HG02678 (cell line): ENCODE measurements around the gene METTL17.
"Not testable (repeated sequence)": the region's sequence is repeated elsewhere in the genome, so short reads cannot be mapped to it uniquely, and the experiment has no call there.

Experiments used
- ATAC-seq: cut with Tn5 transposase; IDR thresholded peaks from one replicate; pipeline ENCODE4 v1.9.1; 2021; ENCODE audit warnings: mild to moderate bottlenecking, moderate library complexity; ENCODE audit not compliant: unreplicated experiment

METTL17 gene

GRCh38 chr14:21023817-21024584 lies 34.2 kb downstream of the METTL17 start:
- ATAC-seq: no peak

- no peak for ATAC-seq
These were observed 35.0 kb downstream of the METTL17 start, which contains the start of gene NDRG2 for GRCh38 chr14:21024585-21025370. NDRG2 (minus strand) TSS chr14:21025061; CDS start chr14:21023315, 1,746 bp downstream.

- ATAC-seq: no peak
These were observed 35.8 kb downstream of the METTL17 start for GRCh38 chr14:21025371-21026273.

GRCh38 chr14:21026274-21026987 lies 36.7 kb downstream of the METTL17 start:
- ATAC-seq: no peak

GRCh38 chr14:21026988-21027315 lies 37.2 kb downstream of the METTL17 start:
- no peak for ATAC-seq

GRCh38 chr14:21029917-21030316 lies 40.1 kb downstream of the METTL17 start, which contains the start of gene TPPP2:
TPPP2 (plus strand) TSS chr14:21030217; CDS start chr14:21030582, 365 bp downstream.
- ATAC-seq: no peak

- no peak for ATAC-seq
These were observed 40.8 kb downstream of the METTL17 start for GRCh38 chr14:21030531-21030930.

- no peak for ATAC-seq
These were observed 42.7 kb downstream of the METTL17 start for GRCh38 chr14:21032326-21033132.

- ATAC-seq: no peak
These were observed 43.4 kb downstream of the METTL17 start for GRCh38 chr14:21033133-21033698.

DNA sequence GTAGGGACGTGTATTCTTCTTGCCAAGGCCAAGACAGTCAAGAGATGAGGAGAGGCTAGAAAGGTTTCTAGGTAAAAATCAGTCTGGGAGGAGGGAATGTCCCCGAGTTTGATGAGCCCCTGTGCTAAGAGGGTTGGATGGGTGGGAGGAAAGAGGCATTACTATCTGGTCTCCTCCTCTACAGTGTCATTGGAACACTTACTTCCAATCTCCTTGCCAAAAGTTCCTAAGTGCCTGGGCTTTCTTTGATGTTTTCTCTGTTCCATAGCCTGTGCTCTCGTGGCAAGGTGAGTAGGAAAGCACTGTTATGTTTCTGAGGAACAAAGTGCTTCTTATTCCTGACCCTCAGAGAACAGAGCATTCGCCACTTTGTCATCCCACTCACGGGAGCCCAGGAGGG lies 44.9 kb downstream of the METTL17 start, which contains the start of gene RNASE13:
Gene RNASE13 (minus strand): TSS at position 101 of the 400 bp plus-strand sequence. CDS start 519 bp downstream, outside the sequence.
- no peak for ATAC-seq

DNA sequence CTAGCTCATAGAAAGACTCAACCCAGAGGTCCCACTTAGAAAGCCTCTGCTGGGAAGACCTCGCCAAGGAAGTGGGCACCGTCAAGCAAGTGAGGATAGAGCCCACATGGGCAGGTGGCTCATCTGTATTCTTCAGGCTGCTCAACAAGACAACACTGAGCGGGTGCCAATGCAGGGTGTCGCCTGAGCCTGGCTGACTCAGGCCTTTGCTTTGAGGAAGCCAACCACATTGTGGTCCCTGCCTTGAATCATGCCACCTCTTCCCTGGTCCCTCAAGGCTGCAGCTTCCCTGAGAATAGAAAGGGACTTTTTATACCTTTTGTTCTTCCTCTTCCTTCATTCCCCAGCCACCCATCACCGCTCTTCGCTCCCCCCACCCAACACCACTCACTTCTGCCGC lies 47.0 kb downstream of the METTL17 start:
- ATAC-seq: no peak

DNA sequence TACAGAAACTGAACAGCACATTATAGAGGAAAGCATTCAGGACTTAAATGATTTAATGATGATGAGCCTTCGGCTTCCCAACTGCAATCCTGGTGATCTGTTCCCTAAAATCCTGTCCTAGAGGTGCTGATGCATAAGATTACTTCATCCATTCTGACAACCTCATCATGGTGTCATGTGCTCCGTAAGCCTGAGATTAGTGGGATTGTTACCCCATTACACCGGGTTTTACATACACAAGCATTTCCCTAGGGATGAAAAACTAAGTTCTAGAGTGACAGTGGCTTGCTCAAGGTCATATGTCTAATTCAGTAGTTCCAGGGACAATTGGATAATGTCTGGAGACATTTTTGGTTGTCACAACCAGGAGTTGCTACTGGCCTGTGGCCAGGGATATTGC lies 47.4 kb downstream of the METTL17 start:
- ATAC-seq: no peak

DNA sequence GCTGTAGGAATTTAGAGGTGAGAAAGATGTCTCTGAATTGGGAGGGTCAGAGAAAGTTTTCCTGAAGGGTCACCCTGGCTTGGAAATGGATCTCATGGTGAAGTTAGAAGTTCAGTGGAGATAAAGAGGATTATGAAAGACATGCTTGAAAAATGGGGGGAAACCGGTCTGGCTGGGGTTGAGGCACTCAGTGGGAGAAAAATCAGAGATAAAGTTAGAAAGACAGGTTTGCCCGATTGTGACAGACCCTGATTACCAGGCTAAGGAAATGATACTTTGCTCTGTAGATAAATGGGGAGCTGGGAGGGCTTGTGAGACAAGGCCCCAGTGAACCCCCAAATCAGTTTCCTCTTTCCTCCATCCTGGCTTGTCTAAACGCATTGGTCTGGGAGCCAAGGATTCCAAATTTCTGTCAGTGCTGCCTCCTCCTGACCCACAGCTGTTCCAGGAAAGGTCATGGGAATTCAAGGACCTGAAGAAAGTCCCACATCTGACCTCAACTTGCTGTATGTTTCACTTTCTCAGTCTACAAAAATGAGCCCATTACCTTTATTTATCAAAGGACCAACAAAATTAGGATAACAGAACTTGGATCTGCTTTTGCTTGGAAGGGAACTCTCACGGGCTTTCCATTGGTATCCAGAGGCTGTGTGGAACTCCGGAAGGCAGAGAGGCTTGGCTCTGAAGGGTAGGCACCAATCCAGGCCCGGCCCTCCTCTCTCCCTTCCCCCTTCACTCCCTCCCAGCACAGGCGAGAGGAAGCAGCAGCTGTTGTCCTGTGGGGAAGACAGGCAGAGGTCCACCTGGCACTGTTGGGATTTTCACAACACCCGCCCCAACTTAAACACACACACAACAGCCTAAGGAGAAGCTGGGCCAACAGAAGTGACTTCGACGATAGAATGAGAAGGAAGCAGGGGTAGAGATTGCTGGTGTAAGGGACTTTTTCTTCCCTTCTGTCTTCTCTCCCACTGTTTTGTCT lies 49.0 kb downstream of the METTL17 start:
- no peak for ATAC-seq

DNA sequence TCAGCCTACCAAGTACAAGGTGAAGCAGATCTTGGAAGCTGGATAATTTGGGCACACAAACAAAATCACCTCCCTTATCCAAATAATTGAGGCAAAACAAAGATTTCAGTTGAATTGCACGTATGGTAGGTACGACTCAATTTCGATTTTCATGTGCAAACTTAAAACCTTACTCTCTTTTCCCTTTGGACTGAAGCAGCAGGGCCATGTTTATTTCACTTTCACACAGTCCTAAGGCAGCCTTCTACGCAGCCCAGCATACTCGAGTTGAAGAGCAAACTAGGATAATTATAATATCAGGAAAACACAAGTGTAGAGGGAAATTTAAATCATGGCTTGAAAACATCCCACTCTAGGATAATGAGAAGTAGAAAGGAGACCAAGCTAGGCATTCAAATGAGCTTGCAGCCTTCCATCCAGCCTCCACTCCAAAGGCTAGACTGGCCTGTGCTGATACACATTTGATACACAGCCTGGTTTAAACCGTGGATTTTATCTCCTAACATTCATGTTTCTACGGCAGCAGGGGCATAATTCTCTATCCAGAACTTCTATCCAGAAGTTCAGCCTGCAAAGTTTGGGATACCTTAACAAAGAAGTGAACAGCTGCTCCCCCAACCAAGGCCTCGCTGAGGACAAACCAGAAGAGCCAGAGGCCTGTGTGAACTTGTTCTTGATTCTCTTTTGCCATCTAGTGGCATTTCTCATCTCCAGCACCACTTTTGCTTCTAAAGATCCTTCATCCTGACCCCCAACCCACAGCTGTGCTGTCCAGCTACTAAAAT lies 50.0 kb downstream of the METTL17 start:
- ATAC-seq: no peak

- no peak for ATAC-seq
These were observed 50.7 kb downstream of the METTL17 start for GRCh38 chr14:21040370-21040925.

DNA sequence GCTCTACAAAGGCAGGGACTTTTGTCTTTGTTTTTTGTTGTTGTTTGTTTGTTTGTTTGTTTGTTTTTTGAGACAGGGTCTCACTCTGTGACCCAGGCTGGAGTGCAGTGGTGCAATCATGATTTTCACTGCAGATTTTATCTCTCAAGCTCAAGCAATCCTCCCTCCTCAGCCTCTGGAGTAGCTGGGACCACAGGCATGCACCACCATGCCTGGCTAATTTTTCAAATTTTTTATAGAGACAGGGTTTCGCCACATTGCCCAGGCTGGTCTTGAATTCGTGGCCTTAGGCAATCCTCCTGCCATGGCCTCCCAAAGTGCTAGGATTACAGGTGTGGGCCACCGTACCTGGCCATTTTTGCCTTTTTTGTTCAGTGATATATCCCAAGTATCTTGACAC lies 51.2 kb downstream of the METTL17 start:
- not testable (repeated sequence) for ATAC-seq
